ENCODE data around the gene MTMR3.

The MTMR3 gene

DNA sequence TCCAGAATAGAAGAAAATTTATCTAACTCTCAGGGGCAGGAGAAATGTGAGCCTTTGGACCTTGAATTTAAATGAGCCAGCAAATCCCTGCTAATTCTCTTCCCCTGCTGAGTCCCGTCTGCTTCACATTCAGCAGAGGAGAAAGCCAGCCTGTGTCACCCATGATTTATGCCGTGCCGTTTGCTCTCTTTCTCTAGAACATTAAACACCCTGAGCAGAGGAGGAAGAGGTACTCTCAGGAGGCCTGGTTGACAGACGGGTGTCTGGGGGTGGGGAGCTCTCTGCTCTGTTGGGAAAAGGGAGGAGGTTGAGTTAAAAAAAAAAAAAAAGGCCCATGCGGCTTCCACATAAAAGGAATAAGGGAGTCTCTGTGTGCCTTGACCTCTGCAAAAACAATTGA, 11.3 kb upstream of the MTMR3 start:
- peak; percentile 86 for DNase-seq

DNA sequence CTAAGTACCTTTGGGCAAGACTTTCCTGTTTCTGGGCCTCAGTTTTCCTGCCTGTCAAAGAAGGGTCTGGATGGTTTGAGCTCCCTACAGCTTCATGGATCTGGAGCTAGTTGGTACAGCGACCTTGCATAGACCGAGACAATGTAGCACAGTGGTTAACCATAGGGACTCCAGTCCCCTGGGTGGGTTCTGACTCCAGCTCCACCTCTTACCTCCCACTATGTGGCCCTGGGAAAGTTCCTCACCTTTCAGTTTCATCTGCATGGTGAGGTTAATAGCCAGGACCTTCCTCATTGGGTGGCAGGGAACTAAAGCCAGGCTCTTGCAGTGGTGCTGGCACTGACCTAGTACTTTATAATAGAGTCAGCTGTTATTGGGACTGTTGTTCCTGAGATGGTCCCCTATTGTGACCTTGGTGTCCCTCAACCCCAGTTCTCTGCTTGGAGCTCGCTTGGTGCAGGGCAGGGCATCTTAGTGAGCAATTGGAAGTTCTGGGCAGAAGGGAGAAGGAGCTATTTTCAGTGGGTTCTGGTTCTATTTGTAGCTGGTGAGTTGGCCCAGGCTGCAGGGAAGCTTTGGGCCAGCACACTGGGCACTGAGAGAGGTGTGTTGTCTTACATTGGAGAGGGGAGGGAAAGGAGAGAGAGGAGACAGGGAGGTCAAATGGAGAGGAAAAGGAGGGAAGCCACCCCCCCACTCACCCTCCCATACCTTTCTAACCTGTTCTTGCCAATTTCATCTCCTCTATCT, 10.7 kb upstream of the MTMR3 start:
- no peak for DNase-seq

DNA sequence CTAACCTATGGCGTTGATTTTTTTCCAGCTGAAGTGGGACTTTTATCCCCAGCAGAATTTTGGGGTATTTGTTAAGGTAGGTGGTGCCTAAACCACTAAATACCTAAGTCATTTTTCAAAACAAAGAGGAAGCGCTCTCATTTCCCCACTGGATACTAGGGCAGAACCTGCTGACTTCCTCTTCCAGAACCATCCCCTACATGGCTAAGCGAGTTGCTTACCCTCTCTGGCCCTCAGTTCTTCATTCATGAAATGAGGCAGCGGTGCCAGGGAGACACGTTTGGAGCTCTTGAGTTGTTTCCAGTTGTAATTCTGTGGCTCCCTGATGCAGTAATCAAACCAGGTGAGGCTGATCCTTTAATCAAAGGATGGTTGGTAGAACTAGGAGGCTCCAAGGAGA, 10.0 kb upstream of the MTMR3 start:
- DNase-seq: no peak

DNA sequence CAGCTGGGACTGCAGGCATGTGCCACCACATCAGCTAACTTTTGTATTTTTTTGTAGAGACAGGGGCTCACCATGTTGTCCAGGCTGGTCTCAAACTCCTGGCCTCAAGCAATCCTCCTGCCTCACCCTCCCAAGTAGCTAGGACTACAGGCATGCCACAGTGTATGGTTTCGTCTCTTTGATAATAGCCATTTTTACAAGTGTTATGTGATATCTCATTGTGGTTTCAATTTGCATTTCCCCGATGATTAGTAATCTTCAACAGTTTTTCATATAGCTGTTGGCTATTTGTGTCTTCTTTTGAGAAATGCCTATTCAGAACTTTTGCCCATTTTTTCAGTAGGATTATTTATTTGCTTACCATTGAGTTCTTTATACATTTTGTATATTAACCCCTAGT, 9.0 kb upstream of the MTMR3 start:
- no peak for DNase-seq

DNA sequence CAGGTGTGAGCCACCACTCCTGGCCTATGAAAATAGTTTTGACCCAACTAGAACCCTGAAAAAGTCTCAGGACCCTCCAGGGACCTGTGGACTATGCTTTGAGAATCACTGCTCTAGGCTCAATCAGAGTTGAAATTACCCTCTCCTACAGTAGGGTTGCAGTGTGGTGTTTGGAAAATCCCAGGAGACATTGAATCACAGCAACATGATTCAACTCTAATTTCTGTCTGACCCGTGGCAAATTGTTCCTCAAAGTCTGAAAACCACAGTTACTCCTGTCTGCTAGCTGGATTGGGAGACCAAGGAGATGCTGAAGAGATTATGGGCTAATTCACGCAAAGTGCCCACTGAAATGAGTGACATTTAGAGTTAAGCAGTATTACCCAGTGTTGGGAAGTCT, 5.4 kb upstream of the MTMR3 start:
- DNase-seq: no peak

DNA sequence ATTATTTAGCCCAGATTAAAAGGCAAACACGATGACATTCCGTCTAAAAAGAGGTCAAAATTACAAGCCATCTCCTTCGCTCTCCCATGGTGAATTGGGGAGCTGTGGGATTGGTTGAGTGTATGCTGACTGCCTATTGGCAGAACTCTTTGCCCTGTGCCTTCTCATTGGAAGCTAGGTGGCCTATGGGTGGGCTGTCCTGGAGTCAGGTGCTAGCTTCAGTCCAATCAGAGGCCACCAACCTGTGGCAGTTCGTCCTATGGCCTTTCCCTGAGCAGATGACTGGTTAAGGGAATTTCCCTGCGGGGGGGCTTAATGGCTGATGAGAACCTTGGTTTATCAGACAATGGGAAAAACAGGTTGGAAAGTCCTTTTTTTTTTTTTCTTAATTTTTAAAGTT, 3.2 kb upstream of the MTMR3 start:
- DNase-seq: no peak

DNA sequence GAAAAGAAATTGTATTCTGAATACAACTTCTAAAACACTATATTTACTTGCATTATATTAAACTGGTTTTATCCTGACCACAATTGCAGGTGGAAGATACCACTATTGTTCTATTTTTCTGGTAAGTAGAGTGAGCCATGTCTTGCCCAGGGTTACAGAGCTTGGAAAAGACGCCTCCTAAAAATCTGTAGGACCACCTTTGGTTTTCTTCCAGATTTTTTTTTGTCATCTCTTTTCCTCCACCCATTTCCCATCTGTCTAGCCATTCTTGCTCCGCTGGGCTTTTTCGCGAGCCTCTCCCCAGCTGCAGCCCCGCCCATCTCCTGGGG, 294 bp upstream of the MTMR3 start:
- no peak for DNase-seq

DNA sequence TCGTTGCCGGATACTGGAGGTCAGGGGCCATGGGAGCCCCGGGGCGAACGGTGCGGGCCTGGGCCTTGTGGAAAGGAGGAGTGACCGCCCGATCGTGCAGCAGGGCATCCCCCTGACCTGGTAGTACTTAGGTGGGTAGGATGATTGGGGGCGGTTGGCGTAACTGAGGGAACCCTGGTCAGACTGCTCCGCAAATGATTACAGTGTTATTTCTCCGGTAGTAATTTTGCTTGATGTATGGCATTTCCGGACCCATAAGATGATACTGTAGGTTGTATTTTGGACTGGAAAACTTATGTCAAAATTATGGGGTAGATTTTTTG, 762 bp downstream of the MTMR3 start:
- no peak for DNase-seq

DNA sequence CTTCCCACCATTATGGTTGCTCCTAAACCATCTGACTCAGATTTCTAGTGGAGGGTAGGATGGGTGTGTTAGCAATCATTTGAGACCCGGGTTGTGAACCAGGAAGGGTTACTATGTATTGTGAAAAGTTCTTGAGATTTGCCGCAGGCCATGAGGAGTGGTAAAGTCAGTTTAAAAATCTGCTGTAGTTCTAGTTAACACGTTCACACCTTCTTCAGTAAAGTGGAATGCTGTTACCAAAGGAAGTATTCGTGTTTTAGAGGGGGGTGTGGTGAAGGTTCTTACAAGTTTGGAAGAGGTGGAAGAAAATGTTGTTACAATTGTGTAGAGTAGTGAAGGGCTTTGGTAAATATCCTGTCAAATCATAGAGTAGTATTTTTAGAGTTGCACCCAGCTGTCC, 2.6 kb downstream of the MTMR3 start:
- DNase-seq: no peak

DNA sequence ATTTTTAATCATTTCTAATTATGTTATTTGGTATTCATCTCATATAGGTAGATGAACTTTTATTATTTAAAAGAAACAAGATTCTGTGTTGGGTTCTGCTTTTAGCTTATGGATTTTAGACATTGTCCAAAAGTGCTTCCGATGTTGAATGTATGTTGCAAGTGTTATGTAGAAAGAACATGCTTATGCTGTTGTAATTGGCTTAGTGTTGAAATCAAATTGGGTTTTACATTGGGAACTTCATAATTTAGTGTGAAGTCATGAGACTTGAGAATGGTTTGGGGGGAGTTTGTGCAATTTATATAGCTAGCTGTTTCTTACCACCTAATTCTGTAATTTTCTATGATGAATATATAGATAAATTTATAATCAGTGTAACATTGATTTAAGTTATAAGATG, 3.6 kb downstream of the MTMR3 start:
- DNase-seq: no peak

DNA sequence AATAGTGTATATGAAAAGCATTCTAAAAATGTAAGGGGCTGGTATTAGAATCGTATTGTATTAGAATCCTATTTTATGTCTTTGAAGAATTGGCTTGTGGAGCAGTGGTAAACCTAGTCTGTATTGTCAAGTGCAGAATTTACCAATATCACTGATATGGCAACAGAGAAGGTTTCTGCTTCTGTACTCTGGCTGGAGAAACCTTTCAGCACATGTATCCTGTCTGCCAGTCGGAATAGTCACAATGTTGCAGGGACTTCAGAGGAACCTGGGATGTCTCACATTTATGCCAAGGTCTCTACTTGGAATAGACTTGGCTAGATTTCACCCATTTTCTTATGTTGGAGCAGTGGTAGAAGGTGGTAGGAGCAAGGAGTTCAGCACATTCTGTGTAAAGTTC, 4.4 kb downstream of the MTMR3 start:
- no peak for DNase-seq

DNA sequence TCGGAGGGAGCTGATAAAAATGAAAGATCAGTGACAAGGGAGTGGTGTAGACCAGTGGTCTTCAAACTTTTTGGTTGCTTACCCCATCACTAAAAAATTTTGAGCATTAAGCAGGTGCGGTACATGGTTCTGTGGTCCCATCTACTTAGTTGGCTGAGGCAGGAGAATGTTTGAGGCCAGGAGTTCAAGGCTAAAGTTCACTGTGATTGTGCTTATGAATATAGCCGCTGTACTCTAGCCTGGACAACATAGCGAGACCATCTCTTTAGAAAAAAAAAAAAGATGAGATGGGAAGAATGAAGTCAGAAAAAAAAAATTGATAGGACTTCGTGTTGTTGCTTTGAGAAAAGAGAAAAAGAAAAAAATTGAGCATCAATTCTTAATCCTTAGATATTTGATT, 7.8 kb downstream of the MTMR3 start:
- DNase-seq: no peak

DNA sequence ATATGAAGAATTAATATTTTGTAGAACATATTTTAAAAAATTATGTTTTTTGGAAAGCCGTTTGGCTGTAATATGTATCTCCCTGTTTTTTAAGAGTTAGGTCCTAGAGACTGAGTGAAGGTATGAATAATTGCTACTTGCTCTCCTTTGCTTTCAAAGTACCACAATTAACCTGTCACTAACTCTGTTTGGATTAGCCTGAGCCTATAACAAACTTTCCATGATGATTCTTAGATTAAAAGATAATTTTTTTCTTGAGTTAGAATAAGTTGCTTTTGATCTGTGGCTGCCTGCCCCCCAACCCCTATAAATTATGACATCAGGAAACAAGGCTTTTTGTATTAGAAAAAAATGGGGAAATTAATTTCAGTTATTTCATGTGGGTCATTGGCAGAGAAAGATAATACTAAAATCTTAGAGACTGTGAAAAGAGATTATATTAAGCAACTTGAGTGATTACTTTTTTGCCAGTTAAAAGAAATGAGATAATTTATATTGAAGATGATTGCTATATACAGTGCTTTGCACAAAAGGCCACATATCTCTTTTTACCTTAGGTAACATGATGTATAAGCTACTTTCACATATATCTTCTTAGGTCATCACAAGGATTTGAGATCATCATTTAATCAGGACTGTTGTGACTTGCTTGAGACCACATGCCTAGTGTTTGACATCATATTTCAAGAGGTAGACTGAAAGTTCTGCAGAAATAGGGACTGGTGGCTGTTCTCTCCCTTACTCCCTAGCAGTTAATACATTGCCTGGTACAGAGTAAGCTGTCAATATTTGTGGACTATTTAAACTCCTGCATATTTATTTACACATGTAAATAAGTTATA, 9.6 kb downstream of the MTMR3 start:
- no peak for DNase-seq

DNA sequence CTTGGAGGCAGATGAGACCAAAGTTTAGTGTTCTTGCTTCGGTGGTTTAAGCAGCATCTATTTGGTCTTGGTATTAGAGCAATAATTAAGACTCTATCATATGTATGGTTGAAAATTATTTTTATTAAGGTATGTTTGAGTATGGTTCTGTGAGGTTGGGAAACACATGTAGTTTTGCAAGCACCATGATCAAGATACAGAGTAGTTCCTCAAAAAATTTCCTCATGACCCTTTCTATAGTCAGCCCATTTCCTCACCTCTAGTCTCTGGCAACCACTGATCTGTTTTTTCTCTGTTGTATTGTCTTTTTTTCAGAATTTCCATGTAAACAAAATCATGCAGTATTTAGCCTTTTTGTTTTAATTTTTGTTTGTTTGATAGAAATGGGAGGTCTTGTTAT, 18.4 kb downstream of the MTMR3 start:
- no peak for DNase-seq

DNA sequence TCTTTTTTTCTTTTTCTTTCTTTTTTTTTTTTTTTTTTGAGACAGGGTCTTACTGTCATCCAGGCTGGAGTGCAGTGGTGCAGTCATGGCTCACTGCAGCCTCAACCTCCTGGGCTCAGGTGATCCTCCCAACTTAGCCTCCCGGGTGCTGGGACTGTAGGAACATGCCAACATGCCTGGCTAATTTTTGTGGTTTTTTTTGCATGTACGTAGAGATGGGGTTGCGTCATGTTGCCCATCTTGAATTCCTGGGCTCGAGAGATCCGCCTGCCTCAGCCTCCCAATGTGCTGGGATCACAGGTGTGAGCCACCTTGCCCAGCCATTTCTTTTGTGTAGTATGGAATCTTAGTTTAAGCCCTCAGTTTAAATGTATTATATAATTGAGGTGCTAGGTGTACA, 20.4 kb downstream of the MTMR3 start:
- no peak for DNase-seq

DNA sequence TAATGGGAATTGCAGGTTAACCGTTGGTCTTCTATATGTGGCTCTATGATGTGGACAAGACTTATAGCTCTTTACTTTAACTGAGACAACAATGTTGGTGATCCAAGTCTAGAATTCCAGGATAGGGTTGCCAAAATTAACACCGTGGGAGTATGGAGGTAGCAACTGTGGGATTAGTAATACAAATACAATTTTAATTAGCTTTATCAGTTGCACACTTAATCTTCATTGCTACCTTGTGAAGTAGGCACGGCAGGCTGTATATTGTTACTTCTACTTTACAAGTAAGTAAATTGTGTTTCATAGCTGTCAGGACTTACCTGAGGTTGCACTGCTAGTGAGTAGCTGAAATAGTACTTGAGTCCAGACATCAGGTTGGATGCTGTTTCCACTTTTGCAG, 21.0 kb downstream of the MTMR3 start:
- DNase-seq: no peak

DNA sequence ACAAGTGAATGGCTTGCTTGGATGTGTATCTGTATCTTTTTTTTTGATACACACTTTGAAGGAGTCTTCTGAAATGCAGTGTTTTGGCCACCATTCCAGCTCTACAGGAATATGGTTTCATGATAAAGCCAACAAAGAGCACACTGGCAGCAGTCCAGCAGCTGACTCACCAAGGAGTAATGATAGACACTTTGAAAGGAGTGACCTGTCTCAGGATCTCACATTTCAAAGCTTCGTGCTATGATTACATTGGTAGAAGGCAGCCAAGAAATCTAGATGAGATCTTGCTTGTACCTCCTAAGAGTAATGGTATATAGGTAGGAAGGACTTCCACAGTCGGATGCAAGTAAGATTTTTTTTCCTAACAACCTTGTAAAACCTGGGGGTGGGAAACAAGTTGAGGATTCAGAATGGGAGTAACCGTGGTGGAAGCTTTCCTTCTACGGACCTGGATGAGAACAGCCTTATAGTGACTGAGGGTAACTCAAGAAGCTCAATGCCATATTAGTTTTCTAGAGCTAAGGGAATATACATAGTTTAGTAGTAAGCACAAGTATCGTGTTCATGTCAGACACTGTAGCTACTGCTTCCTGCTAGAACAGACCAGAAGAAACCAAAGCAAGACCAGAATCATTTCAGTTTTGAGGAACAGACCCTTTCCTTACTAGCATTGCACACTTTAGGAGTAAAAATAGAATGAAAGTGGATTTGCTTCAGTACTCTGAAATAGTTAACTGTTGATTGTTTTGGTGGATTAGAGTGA, 25.0 kb downstream of the MTMR3 start:
- peak; percentile 83 for DNase-seq

DNA sequence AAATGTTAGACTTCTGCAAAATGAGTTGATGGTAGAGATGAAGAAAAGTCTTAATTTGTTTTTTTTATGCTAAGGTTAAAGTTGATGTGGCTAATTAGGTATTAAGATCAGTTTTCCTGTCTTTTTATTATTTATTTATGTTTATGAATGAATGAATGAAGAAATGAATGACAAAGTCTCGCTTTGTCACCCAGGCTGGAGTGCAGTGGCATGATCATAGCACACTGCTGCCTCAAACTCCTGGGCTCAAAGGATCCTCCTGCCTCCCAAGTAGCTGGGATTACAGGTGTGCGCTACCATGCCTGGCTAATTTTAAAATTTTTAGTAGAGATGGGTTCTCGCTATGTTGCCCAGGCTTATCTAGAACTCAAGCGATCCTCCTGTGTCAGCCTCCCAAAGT, 29.2 kb downstream of the MTMR3 start:
- DNase-seq: no peak

DNA sequence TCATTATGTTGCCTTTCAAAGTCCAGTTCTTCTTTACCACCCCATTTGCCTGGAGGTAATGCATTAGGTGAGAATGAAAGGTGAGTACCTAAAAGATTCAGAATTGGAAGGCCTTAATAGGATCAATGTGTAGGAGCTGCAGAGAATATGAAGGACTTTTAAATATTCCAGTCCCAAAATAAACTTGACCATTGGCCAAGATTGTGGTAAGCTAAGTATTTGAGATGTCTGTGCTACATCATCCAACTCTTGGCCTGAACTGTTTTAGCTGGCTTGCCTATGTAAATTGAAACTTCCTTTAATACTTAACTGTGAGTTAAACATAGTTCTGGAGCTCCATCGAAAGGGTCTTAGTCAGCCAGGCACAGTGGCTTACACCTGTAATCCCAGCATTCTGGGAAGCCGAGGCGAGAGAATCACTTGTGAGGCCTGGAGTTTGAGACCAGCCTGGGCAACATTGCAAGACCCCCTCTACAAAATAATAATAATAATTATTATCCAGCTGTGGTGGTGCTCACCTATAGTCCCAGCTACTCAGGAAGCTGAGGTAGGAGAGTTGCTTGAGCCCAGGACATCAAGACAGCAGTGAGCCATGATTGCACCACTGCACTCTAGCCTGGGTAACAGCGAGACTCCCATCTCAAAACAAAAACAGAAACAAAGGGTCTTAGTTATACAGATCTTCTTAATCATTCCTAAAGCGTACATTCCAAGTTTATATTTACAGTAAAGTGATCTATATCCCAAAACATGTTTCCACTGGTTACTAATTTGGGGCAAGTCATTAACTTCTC, 29.8 kb downstream of the MTMR3 start:
- no peak for DNase-seq

DNA sequence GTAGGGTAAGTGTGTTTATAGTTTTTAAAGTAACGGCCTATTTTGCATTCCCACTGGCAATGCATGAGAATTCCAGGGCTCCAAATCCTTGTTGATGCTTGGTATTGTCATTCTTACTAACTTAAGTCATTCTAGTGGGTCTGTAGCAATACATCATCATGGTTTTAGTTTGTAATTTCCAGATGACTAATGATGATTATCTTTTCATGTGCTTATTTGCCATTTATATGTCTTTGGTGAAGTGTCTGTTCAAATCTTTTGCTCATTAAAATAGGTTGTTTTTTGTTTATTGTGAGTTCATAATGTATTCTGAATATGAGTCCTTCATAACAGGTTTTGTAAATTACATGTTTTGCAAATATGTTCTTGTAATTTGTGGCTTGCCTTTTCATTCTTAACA, 31.2 kb downstream of the MTMR3 start:
- DNase-seq: no peak

DNA sequence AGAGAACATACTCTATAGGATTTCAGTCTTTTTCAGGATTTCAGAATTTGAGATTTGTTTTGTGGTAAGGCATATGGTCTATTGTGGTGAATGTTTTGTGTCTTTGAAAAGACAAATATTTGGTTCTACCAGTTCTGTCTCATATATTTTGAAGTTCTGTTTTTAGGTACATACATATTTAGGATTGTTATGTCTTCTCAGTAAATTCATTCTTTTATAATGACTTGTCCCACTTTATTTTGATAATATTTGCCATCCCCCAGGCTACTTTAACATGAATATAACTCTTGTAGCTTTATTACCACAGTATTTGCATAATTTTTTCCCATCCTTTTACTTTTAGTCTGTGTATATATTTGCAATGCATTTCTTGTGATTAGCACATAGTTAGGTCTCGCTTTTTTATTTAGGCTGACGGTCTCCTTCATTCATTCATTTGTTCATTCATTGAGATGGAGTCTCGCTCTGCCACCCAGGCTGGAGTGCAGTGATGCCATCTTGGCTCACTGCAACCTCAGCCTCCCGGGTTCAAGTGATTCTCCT, 32.1 kb downstream of the MTMR3 start:
- DNase-seq: no peak

DNA sequence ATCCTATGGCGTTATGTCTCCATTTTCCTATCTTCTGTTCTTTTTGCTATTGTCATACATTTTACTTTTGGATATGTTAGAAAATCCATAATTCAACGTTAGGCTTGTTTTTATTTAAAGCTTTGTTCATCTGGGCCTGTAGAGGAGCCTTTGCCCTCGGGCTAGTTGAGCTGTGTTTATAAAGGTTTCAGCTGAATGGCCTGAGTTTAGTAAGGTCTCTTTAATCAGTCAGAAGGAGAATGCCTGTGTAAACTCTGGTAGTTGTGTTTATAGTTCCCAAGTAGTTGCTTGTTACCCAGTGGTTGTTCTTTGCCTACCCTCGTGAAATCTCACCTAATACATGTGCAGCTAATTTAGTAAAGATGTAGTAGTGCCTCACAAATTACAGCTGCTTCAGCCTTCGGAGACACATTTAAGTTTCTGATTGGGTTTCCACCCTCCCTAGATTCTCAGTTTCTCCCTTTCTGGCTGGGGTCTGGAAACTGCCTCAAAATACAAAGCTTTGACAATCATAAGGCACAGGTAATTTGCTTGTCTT, 33.1 kb downstream of the MTMR3 start:
- no peak for DNase-seq

Data from NCI-H446 treated with DMSO at 0.1 percent for 48 hours (cell line).